GM19025 (cell line): ENCODE measurements around the gene CFAP251.
A peak's percentile ranks its signal among the peaks of the same experiment; 100 is the strongest.
"Not testable (repeated sequence)": the region's sequence is repeated elsewhere in the genome, so short reads cannot be mapped to it uniquely, and the experiment has no call there.

ENCODE experiments used
- ATAC-seq: cut with Tn5 transposase; IDR thresholded peaks from one replicate; pipeline ENCODE4 v1.9.1; 2021; ENCODE audit warnings: mild to moderate bottlenecking, low read depth, moderate library complexity; ENCODE audit not compliant: unreplicated experiment

CFAP251 gene

GRCh38 chr12:121905746-121906145 is 12.6 kb upstream of the CFAP251 start:
- no peak for ATAC-seq

GRCh38 chr12:121908702-121909101 is 9.7 kb upstream of the CFAP251 start:
- ATAC-seq, result no peak

GRCh38 chr12:121911824-121912585 is 6.4 kb upstream of the CFAP251 start:
- no peak for ATAC-seq

- ATAC-seq, result no peak
Observed at GRCh38 chr12:121915841-121916321, 2.5 kb upstream of the CFAP251 start.

GRCh38 chr12:121916719-121917118 is 1.7 kb upstream of the CFAP251 start:
- ATAC-seq, result no peak

- ATAC-seq, result peak; percentile 21
Observed at GRCh38 chr12:121918679-121919038, 267 bp downstream of the CFAP251 start.

- no peak for ATAC-seq
Observed at GRCh38 chr12:121921066-121921465, 2.7 kb downstream of the CFAP251 start.

GRCh38 chr12:121925358-121925695 is 6.9 kb downstream of the CFAP251 start:
- no peak for ATAC-seq

- no peak for ATAC-seq
Observed at GRCh38 chr12:121926874-121927706, 8.7 kb downstream of the CFAP251 start.

- ATAC-seq, result no peak
Observed at GRCh38 chr12:121927813-121928212, 9.4 kb downstream of the CFAP251 start.

GRCh38 chr12:121929545-121929944 is 11.2 kb downstream of the CFAP251 start:
- ATAC-seq, result not testable (repeated sequence)

- no peak for ATAC-seq
Observed at GRCh38 chr12:121930862-121931261, 12.5 kb downstream of the CFAP251 start.

- no peak for ATAC-seq
Observed at GRCh38 chr12:121932176-121932536, 13.8 kb downstream of the CFAP251 start.

- ATAC-seq, result no peak
Observed at GRCh38 chr12:121932914-121933521, 14.6 kb downstream of the CFAP251 start.

- no peak for ATAC-seq
Observed at GRCh38 chr12:121933522-121934308, 15.3 kb downstream of the CFAP251 start.

GRCh38 chr12:121934309-121934664 is 15.9 kb downstream of the CFAP251 start:
- no peak for ATAC-seq

- no peak for ATAC-seq
Observed at GRCh38 chr12:121937654-121938053, 19.3 kb downstream of the CFAP251 start.

GRCh38 chr12:121939186-121939585 is 20.8 kb downstream of the CFAP251 start:
- ATAC-seq, result no peak

GRCh38 chr12:121939992-121940766 is 21.8 kb downstream of the CFAP251 start:
- no peak for ATAC-seq

- no peak for ATAC-seq
Observed at GRCh38 chr12:121942145-121942718, 23.8 kb downstream of the CFAP251 start.
